Effector CD4-positive, alpha-beta T cell (primary cell): ENCODE measurements around the gene PITPNC1.
"Not testable (repeated sequence)": the region's sequence is repeated elsewhere in the genome, so short reads cannot be mapped to it uniquely, and the experiment has no call there.

Source experiments
- DNase-seq: peaks from one replicate; pipeline ENCODE4 v3.0.0-alpha.2; 2020

The PITPNC1 gene

GRCh38 chr17:67630836-67631235 is 253.8 kb downstream of the PITPNC1 start:
- DNase-seq = not testable (repeated sequence)

- DNase-seq = no peak
These were observed 255.1 kb downstream of the PITPNC1 start for GRCh38 chr17:67632141-67632540.

GRCh38 chr17:67633751-67634211 is 256.7 kb downstream of the PITPNC1 start:
- no peak for DNase-seq

GRCh38 chr17:67635681-67636080 is 258.6 kb downstream of the PITPNC1 start:
- no peak for DNase-seq

- no peak for DNase-seq
These were observed 259.2 kb downstream of the PITPNC1 start for GRCh38 chr17:67636312-67636711.

GRCh38 chr17:67636834-67637520 is 259.9 kb downstream of the PITPNC1 start:
- DNase-seq = no peak

- DNase-seq = no peak
These were observed 261.0 kb downstream of the PITPNC1 start for GRCh38 chr17:67637901-67638641.

GRCh38 chr17:67638871-67639270 is 261.8 kb downstream of the PITPNC1 start:
- no peak for DNase-seq

- no peak for DNase-seq
These were observed 262.5 kb downstream of the PITPNC1 start for GRCh38 chr17:67639555-67639954.

GRCh38 chr17:67639979-67640378 is 262.9 kb downstream of the PITPNC1 start:
- DNase-seq = no peak

- DNase-seq = no peak
These were observed 265.4 kb downstream of the PITPNC1 start for GRCh38 chr17:67642488-67642887.

- no peak for DNase-seq
These were observed 267.0 kb downstream of the PITPNC1 start for GRCh38 chr17:67644061-67644460.

GRCh38 chr17:67645195-67645594 is 268.1 kb downstream of the PITPNC1 start:
- not testable (repeated sequence) for DNase-seq

- DNase-seq = no peak
These were observed 269.4 kb downstream of the PITPNC1 start for GRCh38 chr17:67646472-67646871.

GRCh38 chr17:67647482-67647881 is 270.4 kb downstream of the PITPNC1 start:
- no peak for DNase-seq

- no peak for DNase-seq
These were observed 271.2 kb downstream of the PITPNC1 start for GRCh38 chr17:67648032-67648905.

GRCh38 chr17:67648906-67649295 is 271.8 kb downstream of the PITPNC1 start:
- DNase-seq = not testable (repeated sequence)

- DNase-seq = no peak
These were observed 272.8 kb downstream of the PITPNC1 start for GRCh38 chr17:67649891-67650290.

GRCh38 chr17:67651218-67651579 is 274.1 kb downstream of the PITPNC1 start:
- DNase-seq = not testable (repeated sequence)

- no peak for DNase-seq
These were observed 275.4 kb downstream of the PITPNC1 start for GRCh38 chr17:67652433-67652832.

GRCh38 chr17:67655478-67656148 is 278.5 kb downstream of the PITPNC1 start:
- DNase-seq = no peak

- DNase-seq = no peak
These were observed 279.6 kb downstream of the PITPNC1 start for GRCh38 chr17:67656494-67657203.
